ENCODE measurements around the gene MED16. TPM values are rescaled to one million over a fixed set of nuclear protein-coding genes. Genes with fewer than 3 reads are reported as not detected.
"Not testable (repeated sequence)": the region's sequence is repeated elsewhere in the genome, so short reads cannot be mapped to it uniquely, and the experiment has no call there.

Gene MED16
- total RNA-seq, 1 donor from 2014 or later = 17.9 TPM

DNA sequence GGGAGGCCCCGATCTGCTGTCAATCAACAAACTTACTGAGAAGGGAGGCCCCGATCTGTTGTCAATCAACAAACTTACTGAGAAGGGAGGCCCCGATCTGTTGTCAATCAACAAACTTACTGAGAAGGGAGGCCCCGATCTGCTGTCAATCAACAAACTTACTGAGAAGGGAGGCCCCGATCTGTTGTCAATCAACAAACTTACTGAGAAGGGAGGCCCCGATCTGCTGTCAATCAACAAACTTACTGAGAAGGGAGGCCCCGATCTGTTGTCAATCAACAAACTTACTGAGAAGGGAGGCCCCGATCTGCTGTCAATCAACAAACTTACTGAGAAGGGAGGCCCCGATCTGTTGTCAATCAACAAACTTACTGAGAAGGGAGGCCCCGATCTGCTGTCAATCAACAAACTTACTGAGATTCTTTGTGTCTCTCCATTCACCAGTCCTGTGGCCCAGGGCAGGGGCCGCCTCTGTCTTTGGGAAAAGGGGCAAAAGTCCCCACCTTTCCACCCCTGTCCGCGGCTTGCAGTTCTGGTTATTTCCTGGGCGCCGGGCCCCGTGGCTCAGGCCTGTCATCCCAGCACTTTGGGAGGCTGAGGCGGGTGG is 39.3 kb downstream of the MED16 start:
- DNase-seq = not testable (repeated sequence)

- no peak for DNase-seq
Observed at GRCh38 chr19:853014-853585, 39.9 kb downstream of the MED16 start.

DNA sequence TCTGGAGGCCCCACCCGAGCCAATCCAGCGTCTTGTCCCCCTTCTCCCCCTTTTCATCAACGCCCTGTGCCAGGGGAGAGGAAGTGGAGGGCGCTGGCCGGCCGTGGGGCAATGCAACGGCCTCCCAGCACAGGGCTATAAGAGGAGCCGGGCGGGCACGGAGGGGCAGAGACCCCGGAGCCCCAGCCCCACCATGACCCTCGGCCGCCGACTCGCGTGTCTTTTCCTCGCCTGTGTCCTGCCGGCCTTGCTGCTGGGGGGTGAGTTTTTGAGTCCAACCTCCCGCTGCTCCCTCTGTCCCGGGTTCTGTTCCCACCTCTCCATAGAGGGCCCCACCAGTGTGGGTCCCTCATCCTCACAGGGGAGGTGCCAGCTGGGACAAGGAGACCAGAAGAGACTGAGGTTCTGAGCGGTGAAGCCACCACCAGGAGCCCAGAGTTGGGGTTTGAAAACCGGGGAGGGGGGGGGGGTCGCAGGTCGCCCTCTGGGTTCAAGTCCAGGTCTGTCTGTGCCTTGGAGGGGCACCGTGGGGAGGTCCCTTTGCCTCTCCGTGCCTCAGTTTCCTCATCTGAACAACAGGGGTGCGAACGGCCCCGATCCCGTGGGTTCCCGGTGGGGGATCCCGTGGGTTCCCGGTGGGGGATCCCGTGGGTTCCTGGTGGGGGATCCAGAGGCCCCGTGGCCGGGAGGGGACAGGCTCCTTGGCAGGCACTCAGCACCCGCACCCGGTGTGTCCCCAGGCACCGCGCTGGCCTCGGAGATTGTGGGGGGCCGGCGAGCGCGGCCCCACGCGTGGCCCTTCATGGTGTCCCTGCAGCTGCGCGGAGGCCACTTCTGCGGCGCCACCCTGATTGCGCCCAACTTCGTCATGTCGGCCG is 40.6 kb downstream of the MED16 start, which contains the start of gene ELANE:
Gene ELANE (plus strand): TSS at position 168 of the 878 bp plus-strand sequence. CDS start 26 bp downstream, at position 194.
- DNase-seq = no peak

DNA sequence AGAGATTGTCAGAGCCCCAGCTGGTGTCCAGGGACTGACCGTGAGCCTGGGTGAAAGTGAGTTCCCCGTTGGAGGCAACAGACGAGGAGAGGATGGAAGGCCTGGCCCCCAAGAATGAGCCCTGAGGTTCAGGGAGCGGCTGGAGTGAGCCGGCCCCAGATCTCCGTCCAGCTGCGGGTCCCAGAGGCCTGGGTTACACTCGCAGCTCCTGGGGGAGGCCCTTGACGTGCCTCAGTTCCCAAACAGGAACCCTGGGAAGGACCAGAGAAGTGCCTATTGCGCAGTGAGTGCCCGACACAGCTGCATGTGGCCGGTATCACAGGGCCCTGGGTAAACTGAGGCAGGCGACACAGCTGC is 42.0 kb downstream of the MED16 start:
- DNase-seq = no peak

DNA sequence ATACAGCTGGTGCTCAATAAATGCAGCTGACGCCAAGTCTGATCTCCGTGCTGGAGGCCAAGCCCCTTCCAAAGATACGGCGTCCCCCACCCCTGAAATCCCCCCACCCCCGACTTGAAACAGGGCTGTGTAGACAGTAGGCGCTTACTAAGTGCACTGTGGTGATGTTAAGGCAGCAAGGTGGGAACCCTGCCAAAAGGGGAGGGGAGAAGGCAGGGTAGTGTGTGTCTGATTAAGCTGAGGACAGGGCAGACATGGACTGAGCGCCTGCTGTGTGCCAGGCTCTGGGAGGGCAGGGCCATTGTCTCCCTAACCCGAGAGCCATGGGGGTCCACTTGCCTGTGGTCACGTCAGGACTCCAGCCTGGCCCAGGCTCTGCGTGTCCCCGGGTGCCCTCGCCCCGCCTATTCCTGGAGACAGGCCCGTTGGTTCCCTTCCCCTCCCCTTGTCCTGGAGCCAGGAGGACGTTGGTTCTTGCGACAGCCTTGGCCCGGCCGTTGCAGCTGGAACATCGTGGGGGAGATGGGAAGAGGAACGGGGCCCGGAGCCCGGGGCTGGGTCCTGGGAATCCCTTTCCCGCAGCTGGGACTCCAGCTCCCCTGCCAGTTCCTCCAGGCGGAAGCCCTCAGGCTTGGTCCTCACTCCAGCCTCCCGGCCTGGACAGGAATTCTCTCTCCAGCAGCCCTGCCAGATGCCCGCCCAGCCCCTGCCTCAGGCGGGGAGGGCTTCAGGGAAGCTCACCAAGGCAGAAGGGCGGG is 42.6 kb downstream of the MED16 start:
- DNase-seq = no peak

DNA sequence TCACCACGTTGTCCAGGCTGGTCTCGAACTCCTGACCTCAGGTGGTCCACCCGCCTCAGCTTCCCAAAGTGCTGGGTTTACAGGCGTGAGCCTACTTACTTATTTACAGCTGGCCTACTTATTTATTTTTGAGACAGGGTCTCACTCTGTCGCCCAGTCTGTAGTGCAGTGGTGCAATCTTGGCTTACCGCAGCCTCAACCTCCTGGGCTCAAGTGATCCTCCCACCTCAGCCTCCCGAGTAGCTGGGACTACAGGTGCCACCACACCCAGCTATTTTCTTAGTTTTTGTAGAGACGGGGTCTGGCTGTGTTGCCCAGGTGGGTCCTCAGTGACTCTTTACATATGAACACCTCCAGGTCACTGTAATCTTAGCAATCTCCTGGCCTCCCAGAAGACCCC is 43.8 kb downstream of the MED16 start:
- not testable (repeated sequence) for DNase-seq

GRCh38 chr19:848386-848921 is 44.5 kb downstream of the MED16 start:
- DNase-seq = no peak

DNA sequence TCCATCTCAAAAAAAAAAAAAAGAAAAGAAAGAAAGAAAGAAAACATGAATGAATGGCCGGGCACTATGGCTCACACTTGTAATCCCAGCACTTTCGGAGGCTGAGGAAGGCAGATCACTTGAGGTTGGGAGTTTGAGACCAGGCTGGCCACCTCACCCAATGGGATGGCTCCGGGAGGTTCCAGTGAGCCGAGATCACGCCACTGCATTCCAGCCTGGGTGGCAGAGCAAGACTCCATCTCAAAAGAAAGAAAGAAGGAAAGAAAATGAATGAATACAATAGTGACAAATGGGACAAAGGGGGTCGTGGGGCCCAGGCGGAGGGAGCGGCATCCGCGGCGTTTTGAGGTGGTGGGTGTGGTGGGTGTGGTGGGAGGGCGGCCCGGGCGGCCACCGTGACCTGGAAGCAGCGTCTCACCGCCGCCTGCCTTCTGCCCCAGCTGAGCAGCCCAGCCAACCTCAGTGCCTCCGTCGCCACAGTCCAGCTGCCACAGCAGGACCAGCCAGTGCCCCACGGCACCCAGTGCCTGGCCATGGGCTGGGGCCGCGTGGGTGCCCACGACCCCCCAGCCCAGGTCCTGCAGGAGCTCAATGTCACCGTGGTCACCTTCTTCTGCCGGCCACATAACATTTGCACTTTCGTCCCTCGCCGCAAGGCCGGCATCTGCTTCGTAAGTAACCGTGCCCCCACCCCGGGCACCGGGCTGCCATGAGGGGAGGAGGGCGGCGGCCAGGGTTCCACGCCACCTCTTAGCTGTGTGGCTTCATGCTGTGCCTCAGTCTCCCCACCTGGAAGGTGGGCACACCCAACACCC is 47.1 kb downstream of the MED16 start:
- DNase-seq = no peak

GRCh38 chr19:844546-844971 is 48.4 kb downstream of the MED16 start:
- DNase-seq = no peak

GRCh38 chr19:843836-844545 is 49.0 kb downstream of the MED16 start:
- DNase-seq = no peak

- DNase-seq = no peak
Observed at GRCh38 chr19:843180-843835, 49.7 kb downstream of the MED16 start.

GRCh38 chr19:842802-843179 is 50.2 kb downstream of the MED16 start:
- DNase-seq = not testable (repeated sequence)

GRCh38 chr19:840519-841206 is 52.3 kb downstream of the MED16 start, which contains the start of gene PRTN3:
Gene PRTN3, plus strand, starts transcription at chr19:840999. Its CDS starts 10 bp downstream, at chr19:841009.
- DNase-seq = no peak

GRCh38 chr19:835210-835810 is 57.7 kb downstream of the MED16 start:
- no peak for DNase-seq

- no peak for DNase-seq
Observed at GRCh38 chr19:834216-834615, 58.8 kb downstream of the MED16 start.

DNA sequence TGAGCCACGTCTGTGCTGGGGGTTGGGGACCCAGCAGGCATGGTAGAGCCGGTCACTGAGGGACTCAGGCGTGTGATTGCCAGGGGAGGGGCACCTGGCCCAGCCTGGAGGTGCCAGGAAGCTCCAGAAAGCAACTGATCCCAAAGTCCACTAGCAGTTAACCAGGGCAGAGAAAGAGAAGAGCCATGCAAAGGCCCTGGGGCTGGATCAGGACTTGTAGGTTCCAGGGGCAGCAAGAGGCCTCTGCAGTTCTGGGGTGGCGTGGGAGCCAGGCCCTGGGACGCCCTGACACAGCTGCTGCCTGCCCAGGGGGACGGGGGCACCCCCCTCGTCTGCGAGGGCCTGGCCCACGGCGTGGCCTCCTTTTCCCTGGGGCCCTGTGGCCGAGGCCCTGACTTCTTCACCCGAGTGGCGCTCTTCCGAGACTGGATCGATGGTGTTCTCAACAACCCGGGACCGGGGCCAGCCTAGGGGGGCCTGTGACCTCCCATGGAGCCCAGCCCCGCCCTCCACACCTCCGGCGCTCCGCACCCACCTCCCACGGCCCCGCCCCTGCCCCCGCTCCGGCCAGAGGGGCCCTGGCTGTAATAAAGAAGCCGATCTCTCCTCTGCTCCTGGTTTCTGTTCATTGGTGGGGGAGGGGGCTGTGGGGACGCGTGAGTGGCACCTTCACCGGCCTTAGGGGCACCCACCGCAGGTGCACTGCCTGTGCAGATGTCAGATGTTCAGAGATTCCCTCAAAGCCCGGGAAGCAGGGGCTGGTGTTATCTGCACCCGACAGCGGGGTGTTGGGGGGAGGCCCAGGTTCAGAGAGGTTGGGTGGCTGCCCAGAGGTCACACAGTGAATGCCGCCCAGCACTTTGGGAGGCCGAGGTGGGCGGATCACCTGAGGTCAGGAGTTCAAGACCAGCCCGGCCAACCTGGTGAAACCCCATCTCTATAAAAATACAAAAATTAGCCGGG is 61.3 kb downstream of the MED16 start:
- no peak for DNase-seq

DNA sequence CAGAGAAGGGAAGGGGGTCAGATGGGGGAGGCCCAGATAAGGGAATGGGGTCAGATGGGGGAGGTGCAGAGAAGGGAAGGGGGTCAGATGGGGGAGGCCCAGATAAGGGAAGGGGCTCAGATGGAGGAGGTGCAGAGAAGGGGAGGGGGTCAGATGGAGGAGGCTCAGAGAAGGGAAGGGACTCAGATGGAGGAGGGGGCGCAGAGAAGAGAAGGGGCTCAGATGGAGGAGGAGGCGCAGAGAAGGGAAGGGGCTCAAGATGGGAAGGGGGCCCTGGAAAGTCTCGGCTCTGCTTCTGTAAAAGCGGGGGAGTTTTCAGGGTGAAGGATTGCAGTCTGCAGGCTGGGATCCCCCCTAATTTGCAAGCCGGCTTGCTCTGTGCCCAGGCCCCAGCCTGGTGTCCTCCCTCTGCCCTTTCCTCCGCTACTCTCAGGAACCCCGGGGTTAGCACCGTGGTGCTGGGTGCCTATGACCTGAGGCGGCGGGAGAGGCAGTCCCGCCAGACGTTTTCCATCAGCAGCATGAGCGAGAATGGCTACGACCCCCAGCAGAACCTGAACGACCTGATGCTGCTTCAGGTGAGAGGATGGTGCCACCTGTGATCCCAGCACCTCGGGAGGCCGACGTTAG is 63.7 kb downstream of the MED16 start:
- DNase-seq = no peak
